ENCODE data around the gene TEX14.

GRCh38 chr17:58575511-58575910, 116.3 kb downstream of the TEX14 start:
- TF ChIP-seq CTCF (IDR thresholded peaks at IDR 0.05): no peak
- TF ChIP-seq POLR2A (IDR thresholded peaks at IDR 0.05): no peak
